ENCODE data around the gene MUC4. TPM values are rescaled to one million over a fixed set of nuclear protein-coding genes. Genes with fewer than 3 reads are reported as not detected.

MUC4 gene
- total and polyA plus RNA-seq, 8 donors: 0.73 to 355 (median 37.5) TPM; not detected in 1

DNA sequence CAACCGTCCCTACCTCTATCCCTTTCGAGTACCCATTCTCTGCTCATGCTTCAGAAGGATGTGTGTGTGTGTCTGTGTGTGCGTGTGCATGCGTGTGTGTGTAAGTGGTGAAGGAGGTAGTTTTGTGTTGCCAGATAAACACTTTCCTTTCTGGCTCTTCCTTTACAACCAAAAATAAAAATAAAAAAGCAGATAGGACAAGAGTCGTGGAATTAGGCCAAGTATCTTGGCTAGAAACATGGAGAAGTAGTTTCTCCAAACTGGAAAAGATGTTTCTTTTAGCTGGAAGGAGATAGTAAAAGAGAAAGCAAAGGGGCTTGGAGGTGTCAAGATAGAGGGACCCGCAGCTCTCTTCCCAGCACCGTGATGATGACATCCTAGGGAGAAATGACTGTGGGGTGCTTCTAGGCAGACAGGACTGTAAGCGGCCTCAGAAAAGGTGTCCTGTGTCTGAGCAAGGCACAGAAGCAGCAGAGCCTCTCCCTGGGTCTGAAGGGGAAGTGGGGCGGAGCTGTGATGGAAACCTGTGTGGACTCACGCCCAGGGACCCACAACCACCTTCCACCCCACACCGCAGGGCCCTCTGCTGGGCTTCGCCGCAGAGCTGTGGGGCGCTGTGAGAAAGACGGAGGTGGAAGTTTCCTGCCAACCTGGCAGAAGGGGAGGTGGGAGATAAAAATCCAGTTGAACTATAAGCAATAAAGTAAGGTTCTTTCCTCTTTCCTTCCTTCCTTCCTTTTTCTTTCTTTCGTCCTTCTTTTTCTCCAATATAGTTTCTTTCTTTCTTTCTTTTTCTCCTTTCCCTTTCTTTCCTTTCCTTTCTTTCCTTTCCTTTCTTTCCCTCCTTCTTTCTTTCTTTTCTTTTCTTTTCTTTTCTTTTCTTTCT lies 55.7 kb downstream of the MUC4 start:
- Histone ChIP-seq H3K4me1 (peaks cover 4 to 11% (median 8%) of the 10 kb centered on the region in 4 donors), H3K27ac (no peak overlapping the region), H3K9me3 (no peaks in the 10 kb centered on the region), H3K4me3 (no peak overlapping the region), H3K27me3 (peaks cover 0 to 51% (median 12%) of the 10 kb centered on the region in 3 donors), H3K36me3 (no peaks in the 10 kb centered on the region)
- no peak for DNase-seq
- TF ChIP-seq EP300 (IDR thresholded peaks at IDR 0.05) (no peak), POLR2AphosphoS5 (IDR thresholded peaks at IDR 0.05) (no peak), POLR2A (IDR thresholded peaks at IDR 0.05) (no peak), CTCF (IDR thresholded peaks at IDR 0.05) (no peak)
- WGBS, 5 donors: 69 to 80% (median 77%) methylated on average over 16 of the region's 16 CpGs
- intact Hi-C loops (cut with DNase I; ENCODE audit: low total_unique reads): no loop called here

GRCh38 chr3:195755391-195755790 lies 56.3 kb downstream of the MUC4 start:
- TF ChIP-seq POLR2AphosphoS5 (IDR thresholded peaks at IDR 0.05) (no peak), EP300 (IDR thresholded peaks at IDR 0.05) (no peak), POLR2A (IDR thresholded peaks at IDR 0.05) (no peak), CTCF (IDR thresholded peaks at IDR 0.05) (no peak)
- peaks cover 0 to 54% (median 6%) of the 10 kb centered on the region in 3 donors for H3K27me3 ChIP-seq
- 90 to 96% (median 96%) methylated on average over 7 of the region's 7 CpGs for WGBS, 5 donors
- H3K4me3 ChIP-seq: no peak overlapping the region
- H3K27ac ChIP-seq: no peak overlapping the region
- peaks cover 4 to 11% (median 8%) of the 10 kb centered on the region in 4 donors for H3K4me1 ChIP-seq
- no peaks in the 10 kb centered on the region for H3K9me3 ChIP-seq
- no peaks in the 10 kb centered on the region for H3K36me3 ChIP-seq
- intact Hi-C loops (cut with DNase I; ENCODE audit: low total_unique reads): no loop called here
- no peak for DNase-seq

DNA sequence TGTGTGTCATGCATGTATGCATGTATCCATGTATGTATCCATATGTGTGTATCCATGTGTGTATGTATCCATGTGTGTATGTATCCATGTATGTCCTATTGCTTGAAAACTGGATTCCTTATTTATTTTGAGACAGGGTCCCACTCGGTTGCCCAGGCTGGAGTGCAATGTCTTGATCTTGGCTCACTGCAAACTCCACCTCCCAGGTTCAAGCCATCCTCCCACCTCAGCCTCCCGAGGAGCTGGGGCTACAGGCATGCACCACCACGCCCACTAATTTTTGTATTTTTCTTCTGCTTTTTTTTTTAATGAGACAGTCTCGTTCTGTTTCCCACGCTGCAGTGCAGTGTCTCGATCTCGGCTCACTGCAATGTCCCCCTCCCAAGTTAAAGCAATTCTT lies 56.8 kb downstream of the MUC4 start:
- H3K27me3 ChIP-seq: peaks cover 0 to 54% (median 4%) of the 10 kb centered on the region in 3 donors
- no peaks in the 10 kb centered on the region for H3K9me3 ChIP-seq
- DNase-seq: no peak
- peaks cover 4 to 11% (median 8%) of the 10 kb centered on the region in 4 donors for H3K4me1 ChIP-seq
- 85 to 95% (median 89%) methylated on average over 7 of the region's 7 CpGs for WGBS, 5 donors
- H3K4me3 ChIP-seq: no peak overlapping the region
- TF ChIP-seq CTCF (IDR thresholded peaks at IDR 0.05) (no peak), POLR2AphosphoS5 (IDR thresholded peaks at IDR 0.05) (no peak), POLR2A (IDR thresholded peaks at IDR 0.05) (no peak), EP300 (IDR thresholded peaks at IDR 0.05) (no peak)
- no peak overlapping the region for H3K27ac ChIP-seq
- intact Hi-C loops (cut with DNase I; ENCODE audit: low total_unique reads): no loop called here
- H3K36me3 ChIP-seq: no peaks in the 10 kb centered on the region

GRCh38 chr3:195754141-195754540 lies 57.6 kb downstream of the MUC4 start:
- Histone ChIP-seq H3K9me3 (no peaks in the 10 kb centered on the region), H3K4me1 (peaks cover 4 to 11% (median 8%) of the 10 kb centered on the region in 4 donors), H3K36me3 (no peaks in the 10 kb centered on the region), H3K4me3 (no peak overlapping the region), H3K27ac (no peak overlapping the region), H3K27me3 (peaks cover 0 to 51% (median 0%) of the 10 kb centered on the region in 3 donors)
- intact Hi-C loops (cut with DNase I; ENCODE audit: low total_unique reads): no loop called here
- TF ChIP-seq POLR2A (IDR thresholded peaks at IDR 0.05): no peak
- TF ChIP-seq CTCF (IDR thresholded peaks at IDR 0.05): no peak
- no peak for TF ChIP-seq EP300 (IDR thresholded peaks at IDR 0.05)
- no peak for TF ChIP-seq POLR2AphosphoS5 (IDR thresholded peaks at IDR 0.05)
- WGBS, 5 donors: 85 to 93% (median 90%) methylated on average over 12 to 19 of the region's 19 CpGs
- no peak for DNase-seq

Measured in stomach (tissue), 9 donors.